Measurements from ENCODE around the gene TBC1D16. TPM values are rescaled to one million over a fixed set of nuclear protein-coding genes. Genes with fewer than 3 reads are reported as not detected.

TBC1D16 gene
- total RNA-seq, 3 donors from 2014 or later = 27.1 to 92.2 (median 32.8) TPM

DNA sequence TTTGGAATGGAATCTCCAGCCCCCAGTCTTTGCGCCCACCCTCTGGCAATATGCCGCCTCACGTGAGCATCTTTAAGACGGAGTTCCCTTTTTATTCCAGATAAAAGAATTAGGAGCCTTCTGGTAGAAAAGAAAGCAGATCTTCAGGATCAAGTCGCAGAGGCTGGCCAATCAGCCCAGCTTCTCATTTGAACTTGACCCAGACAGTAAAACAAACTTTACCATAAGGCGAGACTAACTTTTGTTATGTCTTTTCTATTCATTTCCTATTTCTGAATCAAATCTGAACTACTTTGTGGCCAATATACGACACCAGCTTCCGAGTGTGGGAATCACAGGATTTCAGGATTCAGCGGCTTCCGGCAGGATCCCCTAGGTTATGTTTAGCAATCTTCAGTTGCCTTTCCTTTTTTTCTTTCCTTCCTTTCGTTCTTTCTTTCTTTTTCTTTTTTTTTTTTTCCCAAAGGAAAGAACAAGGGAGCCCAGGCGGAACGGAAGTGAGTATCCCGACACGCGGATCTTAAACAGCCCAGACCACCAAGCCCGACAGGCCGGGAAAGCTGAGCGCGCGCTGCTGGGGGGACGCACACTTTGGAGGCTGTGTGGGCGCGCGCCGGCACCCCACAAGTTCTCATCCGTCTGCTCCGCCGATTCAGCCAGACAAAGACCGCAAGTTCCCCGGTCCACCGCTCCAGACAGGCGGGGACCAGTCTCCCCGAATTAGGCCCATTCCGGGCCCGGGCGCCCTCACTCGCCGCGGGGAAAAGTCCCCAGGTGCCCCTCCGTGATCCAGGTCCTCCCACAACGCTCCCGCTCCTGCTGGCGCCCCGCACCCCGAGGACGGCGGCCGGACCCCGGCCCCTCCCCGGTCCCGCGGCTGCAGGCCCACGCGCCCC lies 633 bp downstream of the TBC1D16 start:
- peak overlapping the region; percentile 81 to 92 for H3K27ac ChIP-seq
- TF ChIP-seq POLR2AphosphoS5 (IDR thresholded peaks at IDR 0.05) = peak in 1 of 3 donors; percentile 35
- TF ChIP-seq, protein P1, sequence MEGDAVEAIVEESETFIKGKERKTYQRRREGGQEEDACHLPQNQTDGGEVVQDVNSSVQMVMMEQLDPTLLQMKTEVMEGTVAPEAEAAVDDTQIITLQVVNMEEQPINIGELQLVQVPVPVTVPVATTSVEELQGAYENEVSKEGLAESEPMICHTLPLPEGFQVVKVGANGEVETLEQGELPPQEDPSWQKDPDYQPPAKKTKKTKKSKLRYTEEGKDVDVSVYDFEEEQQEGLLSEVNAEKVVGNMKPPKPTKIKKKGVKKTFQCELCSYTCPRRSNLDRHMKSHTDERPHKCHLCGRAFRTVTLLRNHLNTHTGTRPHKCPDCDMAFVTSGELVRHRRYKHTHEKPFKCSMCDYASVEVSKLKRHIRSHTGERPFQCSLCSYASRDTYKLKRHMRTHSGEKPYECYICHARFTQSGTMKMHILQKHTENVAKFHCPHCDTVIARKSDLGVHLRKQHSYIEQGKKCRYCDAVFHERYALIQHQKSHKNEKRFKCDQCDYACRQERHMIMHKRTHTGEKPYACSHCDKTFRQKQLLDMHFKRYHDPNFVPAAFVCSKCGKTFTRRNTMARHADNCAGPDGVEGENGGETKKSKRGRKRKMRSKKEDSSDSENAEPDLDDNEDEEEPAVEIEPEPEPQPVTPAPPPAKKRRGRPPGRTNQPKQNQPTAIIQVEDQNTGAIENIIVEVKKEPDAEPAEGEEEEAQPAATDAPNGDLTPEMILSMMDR (IDR thresholded peaks at IDR 0.05) = no peak
- no peaks in the 10 kb centered on the region for H3K36me3 ChIP-seq
- H3K4me3 ChIP-seq = peak overlapping the region; percentile 82 to 88 (median 83)
- H3K4me1 ChIP-seq = peaks cover 9 to 13% of the 10 kb centered on the region in 2 donors
- no peaks in the 10 kb centered on the region for H3K27me3 ChIP-seq
- H3K9me3 ChIP-seq = no peaks in the 10 kb centered on the region
- intact Hi-C loops (cut with DNase I; ENCODE audit: low total_unique reads) = no loop called here
- no peak for DNase-seq (ENCODE audit: low spot score in 2 of 2)

DNA sequence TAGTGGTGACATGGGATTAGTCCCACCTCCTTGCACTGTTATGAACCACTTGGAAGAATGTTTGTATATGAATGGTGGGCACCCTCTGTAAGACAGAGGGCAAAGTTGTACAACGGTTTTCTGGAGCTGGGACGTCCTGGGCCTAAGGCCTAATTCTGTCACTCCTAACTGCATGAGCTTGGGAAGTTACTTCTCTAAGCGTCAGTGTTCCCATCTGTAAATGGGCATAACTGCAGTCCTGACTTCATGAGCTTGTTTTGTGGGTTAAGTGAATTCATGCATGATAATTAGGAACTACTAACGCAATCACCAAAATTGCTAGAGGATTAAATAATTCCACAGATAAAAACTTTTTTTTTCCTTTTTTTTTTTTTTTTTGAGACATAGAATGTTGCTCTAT lies 1.8 kb downstream of the TBC1D16 start:
- intact Hi-C loops (cut with DNase I; ENCODE audit: low total_unique reads) = no loop called here
- H3K27ac ChIP-seq = no peak overlapping the region
- H3K4me3 ChIP-seq = peak overlapping the region in 1 of 3 donors; percentile 88
- DNase-seq (ENCODE audit: low spot score in 2 of 2) = no peak
- H3K4me1 ChIP-seq = peaks cover 16 to 25% of the 10 kb centered on the region in 2 donors
- H3K36me3 ChIP-seq = no peaks in the 10 kb centered on the region
- no peaks in the 10 kb centered on the region for H3K9me3 ChIP-seq
- TF ChIP-seq POLR2AphosphoS5 (IDR thresholded peaks at IDR 0.05) = no peak
- TF ChIP-seq, protein P1 (IDR thresholded peaks at IDR 0.05) = no peak
- TF ChIP-seq POLR2A (IDR thresholded peaks at IDR 0.05) = no peak
- no peaks in the 10 kb centered on the region for H3K27me3 ChIP-seq

DNA sequence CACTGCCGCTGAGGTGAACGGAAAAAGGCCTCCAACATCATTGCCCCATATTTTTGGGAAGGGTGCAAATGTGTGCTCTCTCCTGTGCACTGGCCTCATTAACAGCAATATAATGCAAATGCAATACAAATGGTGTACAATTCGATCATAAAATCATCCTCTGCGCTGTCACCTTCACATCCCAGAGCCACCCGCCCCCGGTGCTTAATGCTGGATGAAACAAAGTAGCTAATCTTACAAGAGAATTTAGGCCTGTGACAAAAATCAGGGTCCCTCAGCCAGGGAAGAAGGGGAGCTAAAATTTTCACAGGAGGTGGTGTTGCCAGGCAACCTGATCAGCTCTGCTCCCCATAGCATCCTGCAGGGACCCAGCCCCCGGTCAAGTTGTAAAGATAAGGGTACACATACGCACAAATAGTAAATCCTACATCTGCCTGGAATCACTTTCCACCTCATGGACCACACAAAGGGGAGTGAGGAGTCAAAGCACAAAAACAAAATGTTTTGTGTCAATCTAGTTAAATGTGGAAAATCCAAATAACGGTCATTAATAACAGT lies 3.0 kb downstream of the TBC1D16 start:
- H3K27me3 ChIP-seq = no peaks in the 10 kb centered on the region
- no peak overlapping the region for H3K4me3 ChIP-seq
- H3K27ac ChIP-seq = peak overlapping the region in 1 of 2 donors; percentile 84
- intact Hi-C loops (cut with DNase I; ENCODE audit: low total_unique reads) = no loop called here
- no peaks in the 10 kb centered on the region for H3K9me3 ChIP-seq
- no peaks in the 10 kb centered on the region for H3K36me3 ChIP-seq
- TF ChIP-seq, protein P1 (IDR thresholded peaks at IDR 0.05) = no peak
- TF ChIP-seq POLR2AphosphoS5 (IDR thresholded peaks at IDR 0.05) = no peak
- TF ChIP-seq POLR2A (IDR thresholded peaks at IDR 0.05) = no peak
- peaks cover 16 to 31% of the 10 kb centered on the region in 2 donors for H3K4me1 ChIP-seq
- DNase-seq (ENCODE audit: low spot score in 2 of 2) = no peak

DNA sequence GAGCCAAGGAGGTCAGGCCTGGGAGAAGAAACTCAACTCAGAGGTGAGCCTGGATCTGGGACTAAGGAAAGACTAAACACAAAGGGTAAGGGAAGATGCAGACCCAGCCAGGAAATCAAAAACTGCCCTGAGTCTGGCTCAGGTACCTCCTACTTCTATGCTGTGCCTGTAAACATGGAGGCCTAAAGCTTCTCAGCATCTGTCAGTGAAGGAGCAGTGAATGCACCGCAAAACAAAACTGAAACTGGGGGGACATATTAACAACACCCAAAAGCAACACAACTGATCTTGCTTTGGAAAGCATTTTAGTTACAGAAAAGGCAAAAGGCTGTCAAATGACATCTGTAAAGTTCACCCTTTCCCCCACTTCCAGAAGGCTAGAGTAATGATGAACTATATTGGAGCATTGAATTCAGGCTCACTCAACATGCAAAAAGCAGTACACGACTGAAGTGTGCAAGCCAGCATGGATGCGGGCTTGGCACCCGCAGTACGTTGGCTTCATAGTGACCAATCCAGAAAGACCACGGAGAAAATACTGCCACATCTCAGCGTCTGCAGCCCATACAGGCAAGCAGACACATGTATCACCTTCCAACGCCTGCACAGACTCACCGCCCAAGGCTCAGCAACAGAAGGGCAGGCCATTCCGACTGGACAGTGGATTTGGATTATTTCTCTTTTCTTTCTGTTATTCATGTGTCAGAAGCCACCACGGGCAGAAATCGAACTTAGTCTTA lies 3.8 kb downstream of the TBC1D16 start:
- H3K4me1 ChIP-seq = peaks cover 16 to 31% of the 10 kb centered on the region in 2 donors
- H3K27me3 ChIP-seq = no peaks in the 10 kb centered on the region
- H3K9me3 ChIP-seq = no peaks in the 10 kb centered on the region
- TF ChIP-seq, protein P1 (IDR thresholded peaks at IDR 0.05) = no peak
- TF ChIP-seq POLR2AphosphoS5 (IDR thresholded peaks at IDR 0.05) (no peak), POLR2A (IDR thresholded peaks at IDR 0.05) (no peak)
- no peaks in the 10 kb centered on the region for H3K36me3 ChIP-seq
- intact Hi-C loops (cut with DNase I; ENCODE audit: low total_unique reads) = no loop called here
- DNase-seq (ENCODE audit: low spot score in 2 of 2) = no peak
- no peak overlapping the region for H3K4me3 ChIP-seq
- H3K27ac ChIP-seq = peak overlapping the region; percentile 84 to 95

Measured in breast epithelium (tissue), 4 donors.